Suprapubic skin (tissue), 4 donors: ENCODE results near the gene CCDC106. TPM values are rescaled to one million over a fixed set of nuclear protein-coding genes. Genes with fewer than 3 reads are reported as not detected.

Source experiments
- DNase-seq, 2 donors: peaks; one replicate each; pipeline ENCODE4 v3.0.0-alpha.2; 2019; ENCODE audit warnings: low spot score in 2 of 2
- H3K27ac ChIP-seq: fragments of 200-600 bp; sonication (generic); one replicate; pipeline ENCODE4 v1.5.1; 2019
- H3K27me3 ChIP-seq: fragments of 200-600 bp; sonication (generic); one replicate; pipeline ENCODE4 v1.5.1; 2019
- H3K36me3 ChIP-seq: fragments of 200-600 bp; sonication (generic); one replicate; pipeline ENCODE4 v1.5.1; 2019
- H3K4me1 ChIP-seq: fragments of 200-600 bp; sonication (generic); one replicate; pipeline ENCODE4 v1.5.1; 2019
- H3K4me3 ChIP-seq: fragments of 200-600 bp; sonication (generic); one replicate; pipeline ENCODE4 v1.5.1; 2019; ENCODE audit warnings: mild to moderate bottlenecking
- H3K9me3 ChIP-seq: fragments of 200-600 bp; sonication (generic); one replicate; pipeline ENCODE4 v1.5.1; 2019
- EP300 ChIP-seq: sonication (generic); formaldehyde crosslinking; IDR thresholded peaks from one replicate; pipeline ENCODE4 v1.6.1; 2017; ENCODE audit warnings: antibody characterized with exemption
- POLR2A ChIP-seq, 2 donors: fragments of 450-650 bp; IDR thresholded peaks; one replicate each; pipeline ENCODE4 v1.6.1; 2017; ENCODE audit warnings: antibody characterized with exemption in 2 of 2, mild to moderate bottlenecking in 2 of 2, moderate library complexity in 2 of 2
- POLR2AphosphoS5 ChIP-seq, 3 donors: sonication (generic); formaldehyde crosslinking; IDR thresholded peaks; one replicate each; pipeline ENCODE4 v1.6.1; 2017; ENCODE audit warnings: antibody characterized with exemption in 3 of 3
- WGBS: methylation state at CpG from one replicate; pipeline ENCODE4 v1.1.5; 2018; 5-methylcytosine and 5-hydroxymethylcytosine counted together
- total RNA-seq, 4 donors: library from RNA; depleted of rRNA; stranded (reverse); fragments of >200 nt; gene quantifications; one replicate each; pipeline ENCODE4 v1.1.0, GENCODE V29; 2016
- TF ChIP-seq, protein P1 (sequence below), 2 donors: fragments of 200-600 bp in 1 of 2; fragments of 450-650 bp in 1 of 2; sonication (generic) in 1 of 2; IDR thresholded peaks; one replicate each; pipeline ENCODE4 v1.5.1; 2016 to 2019; ENCODE audit warnings: antibody characterized with exemption in 2 of 2, mild to moderate bottlenecking in 1 of 2, moderate library complexity in 1 of 2

The CCDC106 gene
- total RNA-seq, 4 donors from 2014 or later: 6.2 to 18.3 (median 8.5) TPM

DNA sequence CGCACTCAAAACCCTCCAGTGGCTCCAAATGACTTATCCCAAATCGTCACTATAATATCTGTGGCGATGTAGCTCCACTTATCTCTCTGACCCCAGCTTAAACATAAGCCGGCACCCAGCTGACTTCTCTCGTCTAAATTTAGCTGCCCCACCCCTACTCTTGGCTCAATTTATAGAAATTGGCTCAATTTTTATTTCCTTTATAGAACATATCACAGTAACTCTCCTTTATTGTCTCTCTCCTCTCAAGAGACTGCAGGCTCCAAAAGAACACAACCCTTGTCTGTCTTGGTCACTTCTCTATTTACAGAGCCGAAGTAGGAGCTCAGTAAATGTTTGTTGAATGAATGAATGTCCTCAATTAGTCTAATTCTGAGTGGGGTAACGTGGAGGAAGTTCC lies 24.5 kb upstream of the CCDC106 start:
- H3K36me3 ChIP-seq: peaks cover 14% of the 10 kb centered on the region
- H3K27me3 ChIP-seq: no peaks in the 10 kb centered on the region
- peak overlapping the region; percentile 4 for H3K27ac ChIP-seq
- peaks cover 16% of the 10 kb centered on the region for H3K4me1 ChIP-seq
- H3K4me3 ChIP-seq: peak overlapping the region; percentile 62
- no peaks in the 10 kb centered on the region for H3K9me3 ChIP-seq
- TF ChIP-seq, protein P1, sequence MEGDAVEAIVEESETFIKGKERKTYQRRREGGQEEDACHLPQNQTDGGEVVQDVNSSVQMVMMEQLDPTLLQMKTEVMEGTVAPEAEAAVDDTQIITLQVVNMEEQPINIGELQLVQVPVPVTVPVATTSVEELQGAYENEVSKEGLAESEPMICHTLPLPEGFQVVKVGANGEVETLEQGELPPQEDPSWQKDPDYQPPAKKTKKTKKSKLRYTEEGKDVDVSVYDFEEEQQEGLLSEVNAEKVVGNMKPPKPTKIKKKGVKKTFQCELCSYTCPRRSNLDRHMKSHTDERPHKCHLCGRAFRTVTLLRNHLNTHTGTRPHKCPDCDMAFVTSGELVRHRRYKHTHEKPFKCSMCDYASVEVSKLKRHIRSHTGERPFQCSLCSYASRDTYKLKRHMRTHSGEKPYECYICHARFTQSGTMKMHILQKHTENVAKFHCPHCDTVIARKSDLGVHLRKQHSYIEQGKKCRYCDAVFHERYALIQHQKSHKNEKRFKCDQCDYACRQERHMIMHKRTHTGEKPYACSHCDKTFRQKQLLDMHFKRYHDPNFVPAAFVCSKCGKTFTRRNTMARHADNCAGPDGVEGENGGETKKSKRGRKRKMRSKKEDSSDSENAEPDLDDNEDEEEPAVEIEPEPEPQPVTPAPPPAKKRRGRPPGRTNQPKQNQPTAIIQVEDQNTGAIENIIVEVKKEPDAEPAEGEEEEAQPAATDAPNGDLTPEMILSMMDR (IDR thresholded peaks at IDR 0.05): no peak
- no peak for TF ChIP-seq POLR2AphosphoS5 (IDR thresholded peaks at IDR 0.05)
- no peak for TF ChIP-seq POLR2A (IDR thresholded peaks at IDR 0.05)
- TF ChIP-seq EP300: no peak
- 42% methylated on average over 7 of the region's 7 CpGs for WGBS
- no peak for DNase-seq

DNA sequence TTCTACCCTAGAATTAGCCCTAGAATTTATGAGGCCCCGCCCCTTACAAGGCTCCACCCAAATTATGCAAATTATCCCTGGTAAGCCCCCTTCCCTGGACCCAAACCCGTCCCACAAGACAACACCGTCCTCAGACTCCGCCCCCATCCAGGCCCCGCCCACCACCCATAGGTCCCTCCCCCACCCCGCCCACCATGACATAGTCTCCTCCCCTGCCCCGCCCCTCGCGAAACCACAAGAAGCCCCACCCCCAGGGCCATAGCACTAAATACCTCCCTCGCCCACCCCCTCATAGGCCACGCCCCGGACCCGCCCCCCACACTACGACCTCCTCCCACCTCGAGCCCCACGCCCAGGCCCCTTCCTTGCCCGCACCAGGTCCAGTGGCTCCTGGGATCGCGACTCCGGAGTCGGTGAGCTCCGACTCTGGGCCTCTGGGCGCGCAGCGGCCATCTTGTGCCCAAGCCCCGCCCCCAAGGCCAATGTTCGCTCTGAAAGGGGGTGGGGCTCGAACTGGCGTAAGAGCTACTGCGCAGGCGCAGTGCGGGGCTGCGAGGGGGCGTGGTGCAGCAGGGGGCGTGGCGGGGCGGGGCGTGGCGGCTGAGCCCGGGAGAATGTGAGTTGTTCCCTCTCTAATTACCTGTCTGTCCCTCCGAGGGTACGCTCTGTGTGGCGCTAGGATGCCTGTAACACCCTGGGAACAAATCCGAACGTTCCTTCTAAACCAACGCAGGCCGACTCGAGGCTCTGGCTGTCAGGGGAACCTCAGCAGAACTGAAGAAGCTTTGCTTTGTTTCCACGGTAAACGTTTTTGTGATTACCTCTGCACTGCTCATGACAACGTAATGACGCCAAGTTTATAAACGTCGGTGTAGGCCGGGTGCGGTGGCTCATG lies 23.7 kb upstream of the CCDC106 start, which contains the start of gene ZNF784:
Gene ZNF784, minus strand, starts transcription at position 458 of the 895 bp plus-strand sequence. Its CDS starts 5 bp downstream, at position 453.
- WGBS: under 1% methylated on average over 27 of the region's 56 CpGs
- peak; percentile 94 to 96 for DNase-seq
- Histone ChIP-seq H3K4me1 (peaks cover 16% of the 10 kb centered on the region), H3K27ac (peak within 1 kb of the TSS; percentile 97), H3K4me3 (peak within 1 kb of the TSS; percentile 62), H3K36me3 (peaks cover 14% of the 10 kb centered on the region), H3K9me3 (no peaks in the 10 kb centered on the region), H3K27me3 (no peaks in the 10 kb centered on the region)
- TF ChIP-seq POLR2A (IDR thresholded peaks at IDR 0.05): no peak
- TF ChIP-seq, protein P1 (IDR thresholded peaks at IDR 0.05): no peak
- peak in 1 of 3 donors; percentile 29 for TF ChIP-seq POLR2AphosphoS5 (IDR thresholded peaks at IDR 0.05)
- no peak for TF ChIP-seq EP300

DNA sequence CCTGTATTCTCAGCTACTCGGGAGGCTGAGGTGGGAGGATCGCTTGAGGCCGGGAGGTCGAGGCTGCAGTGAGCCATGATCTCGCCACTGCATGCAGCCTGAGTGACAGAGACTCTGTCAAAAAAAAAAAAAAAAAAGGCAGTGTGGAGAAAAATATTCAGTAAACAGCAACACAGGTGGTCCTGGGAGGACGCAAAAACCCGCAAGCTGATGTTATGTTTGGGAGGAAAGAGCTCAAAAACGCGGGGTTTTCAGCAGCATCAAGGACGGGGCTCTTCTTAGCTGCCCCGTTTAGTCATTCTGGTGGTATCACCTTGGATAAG lies 23.0 kb upstream of the CCDC106 start:
- Histone ChIP-seq H3K4me3 (peak overlapping the region; percentile 62), H3K27me3 (no peaks in the 10 kb centered on the region), H3K9me3 (no peaks in the 10 kb centered on the region), H3K4me1 (peaks cover 16% of the 10 kb centered on the region), H3K36me3 (peaks cover 14% of the 10 kb centered on the region), H3K27ac (peak overlapping the region; percentile 97)
- TF ChIP-seq, protein P1 (IDR thresholded peaks at IDR 0.05): no peak
- TF ChIP-seq POLR2AphosphoS5 (IDR thresholded peaks at IDR 0.05) (no peak), EP300 (no peak), POLR2A (IDR thresholded peaks at IDR 0.05) (no peak)
- 46% methylated on average over 11 of the region's 11 CpGs for WGBS
- no peak for DNase-seq

DNA sequence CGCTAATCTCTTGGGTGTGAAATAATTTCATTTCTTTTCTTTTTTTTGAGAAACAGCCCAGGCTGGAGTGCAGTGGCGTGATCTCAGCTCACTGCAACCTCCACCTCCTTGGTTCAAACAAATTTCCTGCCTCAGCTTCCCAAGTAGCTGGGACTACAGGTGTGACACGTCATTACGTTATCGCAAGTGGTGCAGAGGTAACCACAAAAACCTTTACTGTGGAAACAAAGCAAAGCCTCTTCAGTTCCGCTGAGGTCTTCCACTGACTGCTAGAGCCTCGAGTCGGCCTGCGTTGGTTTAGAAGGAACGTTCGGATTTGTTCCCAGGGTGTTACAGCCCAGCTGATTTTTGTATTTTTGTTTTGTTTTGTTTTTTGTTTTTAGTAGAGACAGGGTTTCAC lies 21.7 kb upstream of the CCDC106 start:
- Histone ChIP-seq H3K4me1 (peaks cover 16% of the 10 kb centered on the region), H3K36me3 (peaks cover 12% of the 10 kb centered on the region), H3K27me3 (no peaks in the 10 kb centered on the region), H3K9me3 (no peaks in the 10 kb centered on the region), H3K4me3 (no peak overlapping the region), H3K27ac (no peak overlapping the region)
- TF ChIP-seq POLR2AphosphoS5 (IDR thresholded peaks at IDR 0.05) (no peak), EP300 (no peak), POLR2A (IDR thresholded peaks at IDR 0.05) (no peak)
- TF ChIP-seq, protein P1 (IDR thresholded peaks at IDR 0.05): no peak
- WGBS: 87% methylated on average over 11 of the region's 11 CpGs
- no peak for DNase-seq

DNA sequence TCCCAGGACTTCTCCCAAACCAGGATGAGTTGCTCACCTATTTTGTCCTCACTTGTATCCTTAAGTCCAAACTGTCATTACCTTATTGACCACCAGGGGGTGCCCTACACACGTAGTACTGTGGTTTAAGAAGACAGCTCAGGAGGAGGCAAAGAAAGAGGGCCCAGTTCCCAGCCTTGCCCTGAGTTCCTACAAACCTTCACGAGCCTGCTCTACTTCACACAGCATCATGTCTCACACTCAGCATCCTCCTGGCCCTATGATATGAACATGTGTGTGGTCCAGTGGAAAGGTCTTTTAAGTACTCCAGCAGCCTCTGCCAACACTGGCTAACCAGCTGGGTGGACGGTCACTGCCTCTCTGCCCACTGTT lies 15.6 kb upstream of the CCDC106 start:
- peaks cover 44% of the 10 kb centered on the region for H3K4me1 ChIP-seq
- no peak overlapping the region for H3K27ac ChIP-seq
- H3K9me3 ChIP-seq: no peaks in the 10 kb centered on the region
- H3K4me3 ChIP-seq: no peak overlapping the region
- WGBS: 25% methylated on average over 3 of the region's 3 CpGs
- no peaks in the 10 kb centered on the region for H3K27me3 ChIP-seq
- DNase-seq: peak; percentile 96 to 98
- TF ChIP-seq, protein P1 (IDR thresholded peaks at IDR 0.05): peak; percentile 80 to 90
- TF ChIP-seq POLR2AphosphoS5 (IDR thresholded peaks at IDR 0.05): no peak
- no peaks in the 10 kb centered on the region for H3K36me3 ChIP-seq
